Middle frontal gyrus (tissue), 1 donor: ENCODE data around the gene CSH1.
"Not testable (repeated sequence)": the region's sequence is repeated elsewhere in the genome, so short reads cannot be mapped to it uniquely, and the experiment has no call there.

Experiments
- DNase-seq: peaks from one replicate; pipeline ENCODE4 v3.0.0-alpha.2; 2015; ENCODE audit warnings: low spot score; ENCODE audit errors: extremely low spot score

Gene CSH1

DNA sequence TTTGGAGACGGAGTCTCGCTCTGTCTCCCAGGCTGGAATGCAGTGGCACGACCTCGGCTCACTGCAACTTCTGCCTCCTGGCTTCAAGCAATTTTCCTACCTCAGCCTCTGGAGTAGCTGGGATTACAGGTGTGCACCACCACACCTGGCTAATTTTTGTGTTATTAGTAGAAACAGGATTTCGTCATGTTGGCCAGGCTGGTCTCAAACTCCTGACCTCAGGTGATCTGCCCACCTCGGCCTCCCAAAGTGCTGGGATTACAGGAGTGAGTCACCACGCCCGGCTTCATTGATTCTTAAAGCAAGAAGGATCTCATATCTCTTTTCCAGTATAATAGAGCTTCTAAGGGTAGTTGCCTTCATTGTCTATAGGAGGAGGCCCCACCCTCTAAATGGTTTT is 8.4 kb upstream of the CSH1 start:
- DNase-seq = not testable (repeated sequence)

- not testable (repeated sequence) for DNase-seq
These were observed 7.4 kb upstream of the CSH1 start for GRCh38 chr17:63903787-63904201.

DNA sequence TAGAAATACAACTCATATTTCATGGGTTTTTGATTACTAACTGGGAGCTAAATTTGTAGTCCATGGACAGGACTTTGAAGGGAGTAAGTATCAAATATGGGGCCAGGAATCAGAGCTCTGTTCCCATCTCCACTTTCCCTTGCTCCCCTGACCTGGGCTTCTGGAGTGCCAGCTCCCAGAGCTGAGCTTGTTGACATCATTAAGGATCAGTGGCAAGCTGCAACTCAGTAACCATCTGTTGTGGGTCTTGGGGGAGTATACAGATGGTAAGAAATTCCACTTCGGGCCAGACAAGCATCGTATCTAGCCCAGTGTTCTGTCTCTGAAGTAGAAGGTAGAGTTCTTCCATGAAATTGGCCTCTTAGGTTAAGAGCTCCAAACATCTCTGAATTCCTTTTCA is 5.6 kb upstream of the CSH1 start:
- DNase-seq = not testable (repeated sequence)

- DNase-seq = not testable (repeated sequence)
These were observed 2.8 kb upstream of the CSH1 start for GRCh38 chr17:63898899-63899798.

DNA sequence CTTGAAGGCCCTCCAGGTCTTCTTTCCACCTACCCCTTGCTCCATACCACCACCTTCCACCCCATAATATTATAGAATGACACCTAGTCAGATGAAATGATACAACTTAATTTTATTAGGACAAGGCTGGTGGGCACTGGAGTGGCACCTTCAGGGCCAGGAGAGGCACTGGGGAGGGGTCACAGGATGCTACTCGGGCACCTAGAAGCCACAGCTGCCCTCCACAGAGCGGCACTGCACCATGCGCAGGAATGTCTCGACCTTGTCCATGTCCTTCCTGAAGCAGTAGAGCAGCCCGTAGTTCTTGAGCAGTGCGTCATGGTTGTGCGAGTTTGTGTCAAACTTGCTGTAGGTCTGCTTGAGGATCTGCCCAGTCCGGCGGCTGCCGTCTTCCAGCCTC is 1.6 kb downstream of the CSH1 start:
- DNase-seq = not testable (repeated sequence)

DNA sequence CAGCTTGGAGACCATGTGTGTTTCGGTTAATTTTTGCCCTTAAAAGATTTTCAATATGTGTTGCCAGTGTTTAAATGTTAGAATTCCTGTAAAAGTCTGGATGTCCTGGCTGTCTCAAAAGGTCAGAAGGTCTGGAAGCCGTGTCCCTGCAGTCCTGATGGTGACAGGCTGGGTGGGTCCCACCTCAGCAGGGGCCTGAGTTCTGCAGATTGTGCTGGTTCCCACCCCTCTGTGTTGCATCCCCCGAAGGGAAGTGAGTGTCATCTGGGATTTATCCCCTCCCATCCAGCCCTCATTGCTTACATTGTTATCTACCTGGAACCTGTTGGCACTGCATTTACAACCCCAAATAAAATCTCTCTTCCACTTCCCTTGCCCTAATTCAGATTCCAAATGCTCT is 2.4 kb downstream of the CSH1 start:
- not testable (repeated sequence) for DNase-seq

- not testable (repeated sequence) for DNase-seq
These were observed 3.9 kb downstream of the CSH1 start for GRCh38 chr17:63892316-63893037.

DNA sequence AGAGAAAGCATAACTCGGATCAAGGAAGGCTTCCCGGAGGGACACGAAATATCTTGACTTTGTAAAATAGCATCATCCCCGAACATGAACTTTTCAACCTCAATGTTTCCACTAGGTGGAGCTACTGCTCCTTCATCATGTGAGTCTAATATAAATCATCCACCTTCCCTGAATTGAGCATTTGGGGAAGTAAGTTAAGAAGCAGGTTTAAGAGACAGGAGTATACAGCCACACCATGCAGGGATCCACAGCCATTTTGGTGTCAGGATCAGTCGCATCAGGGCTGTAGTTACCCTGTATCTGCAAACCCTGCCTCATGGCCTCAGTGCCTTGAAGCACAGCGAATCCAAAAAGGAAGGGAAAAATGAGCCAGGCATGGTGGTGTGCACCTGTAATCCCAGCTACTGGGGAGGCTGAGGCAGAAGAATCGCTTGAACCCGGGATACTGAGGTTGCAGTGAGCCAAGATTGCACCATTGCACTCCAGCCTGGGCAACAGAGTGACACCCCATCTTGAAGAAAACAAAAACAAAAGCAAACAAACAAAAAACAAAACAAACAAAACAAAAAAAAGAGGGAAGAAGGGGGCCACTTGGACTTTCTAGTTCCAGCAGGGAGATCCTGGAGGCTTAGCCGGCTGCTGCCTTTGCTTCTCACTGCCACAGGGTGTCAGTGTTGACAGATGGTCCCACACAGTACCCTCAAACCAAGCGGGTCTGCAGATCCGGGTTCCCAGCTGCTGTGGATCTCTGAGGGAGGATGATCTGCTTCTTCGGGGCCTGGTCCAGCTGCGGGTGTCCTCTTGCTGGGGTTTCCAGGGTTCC is 7.1 kb downstream of the CSH1 start:
- DNase-seq = not testable (repeated sequence)

DNA sequence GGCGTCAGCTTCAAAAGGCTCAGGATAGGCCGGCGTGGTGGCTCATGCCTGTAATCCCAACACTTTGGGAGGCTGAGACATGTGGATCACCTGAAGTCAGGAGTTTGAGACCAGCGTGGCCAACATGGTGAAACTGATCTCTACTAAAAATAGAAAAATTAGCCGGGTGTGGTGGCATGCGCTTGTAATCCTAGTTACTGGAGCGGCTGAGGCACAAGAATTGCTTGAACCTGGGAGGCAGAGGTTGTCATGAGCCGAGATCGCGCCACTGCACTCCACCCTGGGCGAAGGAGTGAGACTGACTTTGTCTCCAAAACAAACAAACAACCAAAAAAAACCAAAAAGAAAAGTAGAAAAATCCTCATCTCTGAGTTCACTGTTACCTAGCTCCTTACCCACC is 11.3 kb downstream of the CSH1 start:
- not testable (repeated sequence) for DNase-seq

GRCh38 chr17:63882626-63883126 is 13.7 kb downstream of the CSH1 start:
- DNase-seq = not testable (repeated sequence)

DNA sequence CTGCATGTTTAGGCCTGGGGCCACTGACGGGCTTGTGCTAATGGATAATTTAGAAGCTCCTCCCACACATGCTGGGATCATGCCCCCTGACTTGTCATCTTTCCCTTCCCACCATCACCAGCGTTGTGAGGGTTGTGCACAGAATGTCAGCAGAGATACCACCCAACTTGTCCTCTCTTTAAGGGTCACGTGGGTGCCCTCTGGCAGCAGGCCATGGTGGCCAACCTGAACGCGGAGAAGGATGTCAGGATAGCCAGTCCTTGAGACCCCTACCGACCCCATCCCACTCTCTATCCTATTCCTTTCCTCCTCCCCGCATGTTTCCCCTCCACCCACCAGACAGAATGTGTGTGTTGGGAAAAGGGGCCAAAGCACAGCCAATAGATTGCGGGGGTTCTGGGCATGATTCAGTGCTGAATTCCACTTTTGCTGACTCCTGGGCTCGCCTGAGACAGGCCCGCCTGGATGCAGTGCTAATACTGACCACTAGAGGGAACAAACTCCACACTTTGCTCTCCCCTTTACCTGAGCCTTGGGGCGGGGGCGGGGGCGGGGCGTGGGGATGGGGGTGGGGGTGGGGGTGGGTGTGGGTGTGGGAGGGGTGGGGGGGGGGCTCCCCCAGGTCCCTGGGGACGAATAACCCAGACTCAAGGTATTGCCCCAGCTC is 14.3 kb downstream of the CSH1 start, which contains the start of gene GH2:
Gene GH2, minus strand, starts transcription at position 10 of the 667 bp plus-strand sequence. CDS start 143 bp downstream, outside the sequence.
- DNase-seq = no peak

- not testable (repeated sequence) for DNase-seq
These were observed 15.0 kb downstream of the CSH1 start for GRCh38 chr17:63881337-63881736.

- DNase-seq = no peak
These were observed 15.7 kb downstream of the CSH1 start for GRCh38 chr17:63880706-63881105.

DNA sequence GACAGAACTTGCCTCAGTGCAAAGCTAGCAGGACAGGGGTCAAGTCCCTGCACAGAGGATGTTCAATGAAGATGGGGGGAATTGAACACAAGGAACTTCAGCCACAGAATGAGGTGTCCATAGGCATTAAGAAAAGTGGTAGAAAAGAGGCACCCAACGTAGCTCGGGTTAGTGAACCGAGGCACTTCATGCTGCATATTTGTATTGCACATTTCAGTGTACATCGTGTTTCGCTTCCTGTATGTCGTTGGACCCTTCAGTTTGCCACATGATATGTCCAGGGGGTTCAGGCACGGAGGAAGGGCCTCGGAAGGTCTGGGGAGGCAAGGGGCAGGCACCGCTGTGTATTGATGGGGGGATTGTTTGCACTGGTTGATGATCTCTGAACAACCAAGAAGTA is 18.0 kb downstream of the CSH1 start:
- DNase-seq = not testable (repeated sequence)

DNA sequence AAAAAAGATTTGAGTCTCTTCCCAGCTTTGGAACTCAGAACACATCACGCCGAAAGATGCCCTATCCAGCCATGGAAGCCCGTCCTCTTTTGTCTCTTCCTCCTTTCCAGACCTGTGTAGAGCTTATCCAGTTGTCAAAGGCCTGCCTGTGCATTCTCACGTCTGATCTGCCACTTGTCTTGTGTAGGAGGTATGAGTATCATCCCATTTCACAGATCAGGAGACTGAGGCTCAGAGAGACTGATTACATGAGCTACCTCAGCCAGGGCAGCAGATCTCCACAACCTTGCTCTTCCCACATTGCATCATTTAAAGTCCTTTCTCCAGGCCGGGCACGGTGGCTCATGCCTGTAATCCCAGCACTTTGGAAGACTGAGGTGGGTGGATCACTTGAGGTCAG is 21.7 kb downstream of the CSH1 start:
- not testable (repeated sequence) for DNase-seq

DNA sequence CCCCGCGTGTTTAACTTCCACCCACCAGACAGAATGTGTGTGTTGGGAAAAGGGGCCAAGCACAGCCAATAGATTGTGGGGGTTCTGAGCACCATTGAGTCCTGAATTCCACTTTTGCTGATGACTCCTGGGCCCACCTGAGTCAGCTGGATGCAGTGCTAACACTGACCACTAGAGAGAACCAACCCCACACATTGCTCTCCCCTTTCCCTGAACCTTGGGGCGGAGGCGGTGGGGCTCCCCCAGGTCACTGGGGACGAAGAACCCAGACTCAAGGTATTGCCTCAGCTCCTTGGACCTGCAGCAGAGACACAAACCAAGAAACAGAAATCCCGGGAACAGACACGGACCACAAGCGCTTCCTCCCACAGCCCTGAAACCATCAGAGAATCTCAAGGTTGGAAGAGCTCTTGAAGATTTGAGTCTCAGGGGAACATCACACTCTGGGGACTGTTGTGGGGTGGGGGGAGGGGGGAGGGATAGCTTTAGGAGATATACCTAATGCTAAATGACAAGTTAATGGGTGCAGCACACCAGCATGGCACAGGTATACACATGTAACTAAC is 22.2 kb downstream of the CSH1 start:
- not testable (repeated sequence) for DNase-seq

- DNase-seq = not testable (repeated sequence)
These were observed 22.8 kb downstream of the CSH1 start, which contains the start of gene CSH2 for GRCh38 chr17:63873577-63873976. CSH2 (minus strand) TSS chr17:63873677; CDS start chr17:63873614, 63 bp downstream.

DNA sequence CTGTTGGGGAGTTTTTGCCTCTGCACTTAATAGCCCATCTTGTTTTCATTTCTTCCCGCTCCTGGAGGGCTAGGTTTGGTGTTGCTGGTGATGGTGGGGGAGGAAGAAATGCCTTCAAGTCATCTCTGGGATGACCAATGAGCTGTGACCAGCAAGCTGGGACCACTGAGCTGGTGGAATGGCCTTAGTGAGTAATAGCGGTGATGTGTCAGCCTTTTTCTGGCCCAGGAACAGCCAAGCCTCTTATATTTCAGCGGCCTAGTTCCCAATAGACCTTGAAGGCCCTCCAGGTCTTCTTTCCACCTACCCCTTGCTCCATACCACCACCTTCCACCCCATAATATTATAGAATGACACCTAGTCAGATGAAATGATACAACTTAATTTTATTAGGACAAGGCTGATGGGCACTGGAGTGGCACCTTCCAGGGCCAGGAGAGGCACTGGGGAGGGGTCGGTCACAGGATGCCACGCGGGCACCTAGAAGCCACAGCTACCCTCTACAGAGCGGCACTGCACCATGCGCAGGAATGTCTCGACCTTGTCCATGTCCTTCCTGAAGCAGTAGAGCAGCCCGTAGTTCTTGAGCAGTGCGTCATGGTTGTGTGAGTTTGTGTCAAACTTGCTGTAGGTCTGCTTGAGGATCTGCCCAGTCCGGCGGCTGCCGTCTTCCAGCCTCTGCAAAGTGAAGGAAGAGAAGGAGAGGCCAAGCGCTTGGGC is 24.6 kb downstream of the CSH1 start:
- DNase-seq = not testable (repeated sequence)

GRCh38 chr17:63870292-63870665 is 26.1 kb downstream of the CSH1 start:
- not testable (repeated sequence) for DNase-seq
